Gastroesophageal sphincter (tissue), 4 donors: ENCODE data around the gene HELT. TPM values are rescaled to one million over a fixed set of nuclear protein-coding genes. Genes with fewer than 3 reads are reported as not detected.

ENCODE experiments used
- ATAC-seq: fragments of 150-250 bp; one replicate; pipeline ENCODE4 v1.9.1; 2016; ENCODE audit warnings: mild to moderate bottlenecking, moderate library complexity
- H3K27ac ChIP-seq, 4 donors: fragments of 200-600 bp; sonication (generic) in 3 of 4; 1 replicate in 3 of 4; 2 replicates in 1 of 4; pipeline ENCODE4 v1.5.1; 2016 to 2019
- H3K27me3 ChIP-seq: fragments of 200-600 bp; sonication (generic); one replicate; pipeline ENCODE4 v1.5.1; 2019
- H3K36me3 ChIP-seq, 2 donors: fragments of 200-600 bp; sonication (generic); one replicate each; pipeline ENCODE4 v1.5.1; 2019; ENCODE audit warnings: control low read depth in 1 of 2
- H3K4me1 ChIP-seq, 3 donors: fragments of 200-600 bp; sonication (generic); 1 replicate in 2 of 3; 2 replicates in 1 of 3; pipeline ENCODE4 v1.5.1; 2016 to 2019; ENCODE audit warnings: control low read depth in 2 of 3
- H3K4me3 ChIP-seq, 2 donors: fragments of 200-600 bp; sonication (generic); one replicate each; pipeline ENCODE4 v1.5.1; 2019; ENCODE audit warnings: mild to moderate bottlenecking in 1 of 2, moderate library complexity in 1 of 2
- H3K9me3 ChIP-seq, 3 donors: fragments of 200-600 bp; sonication (generic); one replicate each; pipeline ENCODE4 v1.5.1; 2017 to 2019; ENCODE audit warnings: control low read depth in 2 of 3
- EP300 ChIP-seq: sonication (generic); formaldehyde crosslinking; IDR thresholded peaks from one replicate; pipeline ENCODE4 v1.6.1; 2017; ENCODE audit warnings: antibody characterized with exemption, mild to moderate bottlenecking
- POLR2A ChIP-seq, 2 donors: fragments of 450-650 bp; IDR thresholded peaks; one replicate each; pipeline ENCODE4 v1.6.1; 2017; ENCODE audit warnings: antibody characterized with exemption in 2 of 2, mild to moderate bottlenecking in 2 of 2, moderate library complexity in 1 of 2
- POLR2AphosphoS5 ChIP-seq: sonication (generic); formaldehyde crosslinking; IDR thresholded peaks from one replicate; pipeline ENCODE4 v1.6.1; 2017; ENCODE audit warnings: antibody characterized with exemption
- WGBS, 2 donors: methylation state at CpG; one replicate each; pipeline ENCODE4 v1.1.5; 2018; ENCODE audit warnings: low coverage in 1 of 2; 5-methylcytosine and 5-hydroxymethylcytosine counted together
- total RNA-seq, 4 donors: library from RNA; depleted of rRNA; stranded (reverse); fragments of >200 nt; gene quantifications; one replicate each; pipeline ENCODE4 v1.1.0, GENCODE V29; 2016
- TF ChIP-seq, protein P1 (sequence below), 4 experiments: fragments of 200-600 bp in 2 of 4; fragments of 450-650 bp in 2 of 4; sonication (generic) in 1 of 4; IDR thresholded peaks; one replicate each; pipeline ENCODE4 v1.5.1; 2017 to 2019; ENCODE audit warnings: antibody characterized with exemption in 4 of 4, mild to moderate bottlenecking in 2 of 4, moderate library complexity in 2 of 4

HELT gene
- total RNA-seq, 4 donors from 2014 or later: not detected

DNA sequence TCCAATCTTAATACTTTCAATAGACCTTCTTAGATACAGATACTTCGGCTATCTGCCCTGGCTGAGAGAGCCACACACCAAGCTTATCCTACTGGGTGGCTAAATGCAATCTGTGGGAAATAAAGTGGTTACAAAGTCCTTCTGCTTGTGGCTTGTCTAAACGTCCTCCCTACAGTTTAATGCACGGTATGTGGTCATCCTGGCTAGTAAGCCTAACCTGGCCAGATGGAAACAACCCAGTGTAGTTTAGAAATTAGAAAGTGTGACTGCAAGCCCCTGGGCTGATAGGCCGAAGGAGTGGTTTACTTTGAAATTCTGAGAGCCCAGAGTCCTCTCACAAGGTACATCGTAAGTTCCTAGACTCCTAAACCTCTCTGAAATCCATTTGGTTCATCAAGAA is 47.9 kb downstream of the HELT start:
- H3K4me1 ChIP-seq: peaks cover 0 to 9% (median 0%) of the 10 kb centered on the region in 3 donors
- ATAC-seq: no peak
- H3K36me3 ChIP-seq: no peaks in the 10 kb centered on the region
- no peak overlapping the region for H3K4me3 ChIP-seq
- 74 to 86% methylated on average over 3 to 4 of the region's 5 CpGs for WGBS, 2 donors
- H3K27me3 ChIP-seq: no peaks in the 10 kb centered on the region
- H3K27ac ChIP-seq: no peak overlapping the region
- no peaks in the 10 kb centered on the region for H3K9me3 ChIP-seq
- TF ChIP-seq, protein P1, sequence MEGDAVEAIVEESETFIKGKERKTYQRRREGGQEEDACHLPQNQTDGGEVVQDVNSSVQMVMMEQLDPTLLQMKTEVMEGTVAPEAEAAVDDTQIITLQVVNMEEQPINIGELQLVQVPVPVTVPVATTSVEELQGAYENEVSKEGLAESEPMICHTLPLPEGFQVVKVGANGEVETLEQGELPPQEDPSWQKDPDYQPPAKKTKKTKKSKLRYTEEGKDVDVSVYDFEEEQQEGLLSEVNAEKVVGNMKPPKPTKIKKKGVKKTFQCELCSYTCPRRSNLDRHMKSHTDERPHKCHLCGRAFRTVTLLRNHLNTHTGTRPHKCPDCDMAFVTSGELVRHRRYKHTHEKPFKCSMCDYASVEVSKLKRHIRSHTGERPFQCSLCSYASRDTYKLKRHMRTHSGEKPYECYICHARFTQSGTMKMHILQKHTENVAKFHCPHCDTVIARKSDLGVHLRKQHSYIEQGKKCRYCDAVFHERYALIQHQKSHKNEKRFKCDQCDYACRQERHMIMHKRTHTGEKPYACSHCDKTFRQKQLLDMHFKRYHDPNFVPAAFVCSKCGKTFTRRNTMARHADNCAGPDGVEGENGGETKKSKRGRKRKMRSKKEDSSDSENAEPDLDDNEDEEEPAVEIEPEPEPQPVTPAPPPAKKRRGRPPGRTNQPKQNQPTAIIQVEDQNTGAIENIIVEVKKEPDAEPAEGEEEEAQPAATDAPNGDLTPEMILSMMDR (IDR thresholded peaks at IDR 0.05): no peak
- TF ChIP-seq EP300 (no peak), POLR2AphosphoS5 (no peak), POLR2A (IDR thresholded peaks at IDR 0.05) (no peak)

DNA sequence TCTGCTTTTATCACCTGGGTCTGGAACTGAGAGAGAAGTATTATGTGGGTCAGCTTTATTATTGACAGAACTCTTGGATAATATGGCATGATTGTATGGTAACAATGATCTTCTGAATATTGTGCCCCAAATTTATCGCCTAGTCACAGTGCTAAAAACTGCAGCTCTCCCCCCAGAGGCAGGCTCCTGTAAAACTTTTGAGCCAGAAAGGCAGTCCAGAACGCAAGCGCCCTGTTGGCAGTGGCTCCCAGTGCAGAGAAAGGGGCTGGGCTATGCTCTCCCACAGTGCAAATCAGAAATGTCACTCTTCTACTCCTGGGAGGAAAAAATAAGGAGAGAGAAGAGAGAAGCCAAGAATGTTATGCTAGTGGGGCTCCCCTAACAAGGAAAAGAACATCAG is 50.5 kb downstream of the HELT start:
- TF ChIP-seq EP300 (no peak), POLR2A (IDR thresholded peaks at IDR 0.05) (no peak), POLR2AphosphoS5 (no peak)
- TF ChIP-seq, protein P1 (IDR thresholded peaks at IDR 0.05): no peak
- H3K4me3 ChIP-seq: no peak overlapping the region
- no peak for ATAC-seq
- no peaks in the 10 kb centered on the region for H3K9me3 ChIP-seq
- no peaks in the 10 kb centered on the region for H3K27me3 ChIP-seq
- no peaks in the 10 kb centered on the region for H3K36me3 ChIP-seq
- peaks cover 0 to 9% (median 0%) of the 10 kb centered on the region in 3 donors for H3K4me1 ChIP-seq
- 42% methylated on average over 3 of the region's 3 CpGs; no CpG with 5 or more reads in 1 of the 2 donors for WGBS, 2 donors
- H3K27ac ChIP-seq: no peak overlapping the region

Other genes with a start within 250 kb of the HELT start
- gene ACSL1, start 192.5 kb upstream of the HELT start, total RNA-seq: 10 to 100 TPM; 48.5 to 98.8 (median 55.3) TPM
- gene SLC25A4, start 124.8 kb downstream of the HELT start, total RNA-seq: 100 to 1,000 TPM; 122 to 180 (median 157) TPM
- 10 to 100 TPM; 36.5 to 47.9 (median 42.8) TPM for gene CFAP97, start 185.5 kb downstream of the HELT start, total RNA-seq
- 10 to 100 TPM; 17.9 to 30.5 (median 24.9) TPM for gene SNX25, start 191.1 kb downstream of the HELT start, total RNA-seq